Astrocyte of the spinal cord (primary cell): ENCODE results near the gene TBX4.
"Not testable (repeated sequence)": the region's sequence is repeated elsewhere in the genome, so short reads cannot be mapped to it uniquely, and the experiment has no call there.

Experiments
- DNase-seq: peaks from one replicate; pipeline ENCODE4 v3.0.0; 2011; ENCODE audit warnings: low read depth, low spot score
- H3K4me3 ChIP-seq: 2 replicates; pipeline ENCODE4 v1.5.1; 2011; ENCODE audit warnings: low read depth, mild to moderate bottlenecking, low read length, moderate library complexity
- CTCF ChIP-seq: IDR thresholded peaks from 2 replicates; pipeline ENCODE4 v1.5.1; 2012; ENCODE audit warnings: low read depth, mild to moderate bottlenecking, low read length, inconsistent platforms
- in situ Hi-C: cut with HindIII; loops from 2 replicates; pipeline ENCODE4 v1.10.0; 2017; ENCODE audit warnings: low sequenced_read_pairs

Gene TBX4

GRCh38 chr17:61519139-61519538, 66.9 kb downstream of the TBX4 start:
- in situ Hi-C loops: no loop called here
- no peak for TF ChIP-seq CTCF
- no peak for DNase-seq
- no peak overlapping the region for H3K4me3 ChIP-seq

- in situ Hi-C loops: no loop called here
- DNase-seq: no peak
- H3K4me3 ChIP-seq: no peak overlapping the region
- no peak for TF ChIP-seq CTCF
Measured at GRCh38 chr17:61519754-61520440, 67.7 kb downstream of the TBX4 start.

GRCh38 chr17:61520897-61521296, 68.7 kb downstream of the TBX4 start:
- TF ChIP-seq CTCF: no peak
- H3K4me3 ChIP-seq: no peak overlapping the region
- DNase-seq: no peak
- in situ Hi-C loops: no loop called here

GRCh38 chr17:61522088-61522487, 69.9 kb downstream of the TBX4 start:
- no peak for TF ChIP-seq CTCF
- in situ Hi-C loops: no loop called here
- no peak for DNase-seq
- H3K4me3 ChIP-seq: no peak overlapping the region

GRCh38 chr17:61524319-61524718, 72.1 kb downstream of the TBX4 start:
- DNase-seq: no peak
- no peak overlapping the region for H3K4me3 ChIP-seq
- in situ Hi-C loops: no loop called here
- TF ChIP-seq CTCF: no peak

GRCh38 chr17:61527441-61527840, 75.2 kb downstream of the TBX4 start:
- DNase-seq, in situ Hi-C loops, H3K4me3 ChIP-seq: not testable (repeated sequence)

GRCh38 chr17:61528171-61528570, 75.9 kb downstream of the TBX4 start:
- TF ChIP-seq CTCF: no peak
- H3K4me3 ChIP-seq: no peak overlapping the region
- DNase-seq: no peak
- in situ Hi-C loops: no loop called here
